Measurements from ENCODE around the gene STT3B.

GRCh38 chr3:31671451-31671850 lies 138.7 kb downstream of the STT3B start:
- TF ChIP-seq POLR2A (IDR thresholded peaks at IDR 0.05) (no peak), POLR2AphosphoS5 (IDR thresholded peaks at IDR 0.05) (no peak)

Measured in stomach (tissue), 4 donors.